GM19328 (cell line): ENCODE results near the gene AZGP1.
"Not testable (repeated sequence)": the region's sequence is repeated elsewhere in the genome, so short reads cannot be mapped to it uniquely, and the experiment has no call there.

Experiments
- ATAC-seq: cut with Tn5 transposase; IDR thresholded peaks from one replicate; pipeline ENCODE4 v1.9.1; 2021; ENCODE audit warnings: mild to moderate bottlenecking, moderate library complexity; ENCODE audit not compliant: unreplicated experiment

Gene AZGP1

DNA sequence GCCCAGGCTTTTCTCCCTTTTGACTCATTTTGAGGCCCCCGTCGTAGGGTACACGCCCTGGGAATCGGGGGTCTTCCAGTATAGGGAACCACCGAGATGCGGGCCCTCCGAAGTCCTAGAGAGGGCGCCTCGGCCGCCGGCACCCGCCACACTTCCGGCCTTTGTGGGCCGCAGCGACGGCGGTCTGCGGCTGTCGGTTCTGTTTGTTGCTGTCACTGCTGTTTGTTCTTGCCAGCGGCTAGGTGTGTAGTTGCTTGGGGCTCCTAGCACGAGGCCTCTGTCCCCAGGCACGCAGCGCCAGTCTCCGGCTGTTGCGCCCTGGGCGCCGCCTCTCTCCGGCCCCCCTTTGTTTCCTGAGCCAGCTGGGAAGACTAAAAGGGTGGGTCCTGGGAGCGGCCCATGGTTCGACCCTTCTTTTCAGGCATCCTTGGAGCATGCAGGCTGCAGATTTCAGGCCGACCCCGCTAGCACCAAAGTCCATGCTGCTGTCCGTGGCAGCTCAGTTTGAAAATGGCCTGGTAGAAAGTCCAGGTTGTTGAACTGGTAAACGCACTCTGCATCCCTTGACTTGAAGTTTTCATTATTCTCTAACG lies 21.8 kb upstream of the AZGP1 start:
- ATAC-seq = no peak

DNA sequence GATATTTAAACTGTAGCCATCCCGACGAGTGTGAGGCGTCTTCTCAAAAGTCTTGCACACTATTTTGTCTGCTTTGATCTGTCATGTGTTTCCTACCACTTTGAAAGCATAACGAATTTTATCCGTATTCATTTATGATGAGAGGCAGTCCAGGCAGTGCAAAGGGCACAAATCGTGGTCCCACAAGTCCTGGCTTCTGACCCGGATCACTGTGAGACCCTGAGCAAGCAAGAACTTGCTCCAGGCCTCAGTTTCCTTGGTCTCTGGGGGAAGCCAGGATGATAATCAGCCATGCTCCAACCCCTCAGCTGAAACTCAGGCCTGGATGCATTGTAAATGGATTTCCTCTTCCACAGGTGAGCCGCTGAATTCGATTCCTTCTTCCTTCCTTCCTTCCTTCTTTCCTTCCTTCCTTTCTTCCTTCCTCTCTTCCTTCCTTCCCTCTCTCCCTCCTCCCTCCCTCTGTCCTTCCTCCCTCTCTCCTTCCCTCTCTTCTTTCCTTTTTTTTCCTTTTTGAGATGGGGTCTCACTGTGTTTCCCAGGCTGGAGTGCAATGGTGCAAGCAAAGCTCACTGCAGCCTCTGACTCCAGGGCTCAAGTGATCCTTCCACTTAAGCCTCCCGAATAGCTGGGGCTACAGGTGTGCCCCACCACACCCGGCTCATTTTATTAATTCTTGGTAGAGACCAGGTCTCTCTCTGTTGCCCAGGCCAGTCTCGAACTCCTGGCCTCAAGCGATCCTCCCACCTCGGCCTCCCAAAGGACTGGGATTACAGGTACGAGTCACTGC lies 21.1 kb upstream of the AZGP1 start:
- ATAC-seq = no peak

DNA sequence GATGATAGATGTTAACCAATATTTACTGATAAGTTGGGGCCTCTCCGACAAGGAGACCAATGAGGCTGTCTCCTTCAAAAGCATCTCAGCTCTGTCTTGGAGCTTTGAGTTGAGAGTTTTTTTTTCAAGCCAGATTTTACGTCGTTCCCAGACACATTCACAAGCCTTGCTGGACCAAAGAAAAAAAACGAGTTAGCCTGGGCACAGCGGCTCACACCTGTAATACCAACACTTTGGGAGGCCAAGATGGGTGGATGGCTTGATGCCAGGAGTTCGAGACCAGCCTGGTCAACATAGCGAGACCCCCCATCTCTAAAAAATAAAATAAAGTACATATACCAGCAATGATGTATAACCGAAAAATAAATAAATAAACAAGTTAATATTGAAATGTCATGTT lies 19.0 kb upstream of the AZGP1 start:
- no peak for ATAC-seq

DNA sequence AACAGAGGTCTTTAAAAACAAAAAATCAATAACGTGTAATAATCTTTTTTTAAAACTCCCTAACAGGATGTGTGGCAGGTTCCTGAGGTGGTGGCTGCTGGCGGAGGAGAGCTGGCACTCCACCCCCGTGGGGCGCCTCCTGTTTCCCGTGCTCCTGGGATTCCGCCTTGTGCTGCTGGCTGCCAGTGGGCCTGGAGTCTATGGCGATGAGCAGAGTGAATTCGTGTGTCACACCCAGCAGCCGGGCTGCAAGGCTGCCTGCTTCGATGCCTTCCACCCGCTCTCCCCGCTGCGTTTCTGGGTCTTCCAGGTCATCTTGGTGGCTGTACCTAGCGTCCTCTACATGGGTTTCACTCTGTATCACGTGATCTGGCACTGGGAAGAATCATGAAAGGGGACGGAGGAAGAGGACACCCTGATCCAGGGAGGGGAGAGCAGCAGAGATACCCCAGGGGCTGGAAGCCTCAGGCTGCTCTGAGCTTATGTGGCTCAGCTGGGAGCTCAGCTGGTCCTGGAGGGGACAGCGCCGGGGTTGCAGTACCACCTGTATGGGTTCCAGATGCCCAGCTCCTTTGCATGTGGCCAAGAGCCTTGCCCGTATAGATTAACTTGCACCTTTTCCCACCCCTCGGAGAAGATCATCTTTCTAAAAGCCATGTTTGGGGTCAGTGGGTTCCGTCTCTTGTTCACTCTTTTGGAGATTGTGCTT lies 16.7 kb upstream of the AZGP1 start:
- ATAC-seq = no peak

DNA sequence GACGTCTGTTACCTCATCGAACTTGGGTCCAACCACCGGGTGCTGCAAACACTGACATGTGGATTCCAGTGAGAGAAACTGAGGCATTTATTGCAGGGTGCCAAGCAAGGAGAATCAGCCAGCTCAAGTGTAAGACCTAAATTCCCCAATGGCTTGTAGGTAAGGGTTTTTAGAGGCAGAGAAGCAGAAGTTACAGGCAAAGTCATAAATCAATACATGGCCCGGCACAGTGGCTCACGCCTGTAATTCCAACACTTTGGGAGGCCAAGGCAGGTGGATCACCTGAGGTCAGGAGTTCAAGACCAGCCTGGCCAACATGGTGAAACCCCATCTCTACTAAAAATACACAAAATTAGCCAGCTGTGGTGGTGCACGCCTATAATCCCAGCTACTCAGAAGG lies 15.7 kb upstream of the AZGP1 start:
- ATAC-seq = not testable (repeated sequence)

DNA sequence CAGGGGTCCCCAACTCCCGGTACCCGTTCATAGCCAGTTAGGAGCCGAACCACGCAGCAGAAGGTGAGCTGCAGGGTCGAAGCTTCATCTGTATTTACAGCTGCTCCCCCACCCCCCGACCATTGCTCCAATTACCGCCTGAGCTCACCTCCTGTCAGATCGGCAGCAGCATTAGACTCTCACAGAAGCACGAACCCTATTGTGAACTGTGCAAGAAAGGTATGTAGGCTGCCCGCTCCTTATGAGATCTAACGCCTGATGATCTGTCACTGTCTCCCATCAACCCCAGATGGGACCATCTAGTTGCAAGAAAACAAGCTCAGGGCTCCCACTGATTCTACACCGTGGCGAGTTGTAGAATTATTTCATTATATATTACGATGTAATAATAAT lies 14.6 kb upstream of the AZGP1 start:
- no peak for ATAC-seq

DNA sequence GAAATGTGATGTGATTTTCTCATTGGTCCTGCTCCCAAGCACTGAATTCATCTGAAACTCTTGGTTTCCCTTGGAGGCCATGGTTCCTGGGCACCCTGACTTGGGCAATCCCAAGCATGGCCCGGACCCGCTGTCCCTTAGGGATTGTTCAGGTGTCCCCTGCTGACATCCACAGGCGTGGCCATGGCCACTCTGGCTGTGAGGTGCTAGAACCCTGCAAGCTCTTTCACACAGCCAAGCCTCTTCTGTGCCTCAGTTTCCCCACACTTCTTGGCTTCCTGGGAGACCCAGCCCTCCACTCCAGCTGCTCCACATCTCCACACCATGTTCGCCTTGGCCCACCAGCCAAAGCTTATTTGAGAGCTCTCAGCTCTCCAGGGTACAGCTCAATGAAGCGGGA lies 12.0 kb upstream of the AZGP1 start:
- no peak for ATAC-seq

DNA sequence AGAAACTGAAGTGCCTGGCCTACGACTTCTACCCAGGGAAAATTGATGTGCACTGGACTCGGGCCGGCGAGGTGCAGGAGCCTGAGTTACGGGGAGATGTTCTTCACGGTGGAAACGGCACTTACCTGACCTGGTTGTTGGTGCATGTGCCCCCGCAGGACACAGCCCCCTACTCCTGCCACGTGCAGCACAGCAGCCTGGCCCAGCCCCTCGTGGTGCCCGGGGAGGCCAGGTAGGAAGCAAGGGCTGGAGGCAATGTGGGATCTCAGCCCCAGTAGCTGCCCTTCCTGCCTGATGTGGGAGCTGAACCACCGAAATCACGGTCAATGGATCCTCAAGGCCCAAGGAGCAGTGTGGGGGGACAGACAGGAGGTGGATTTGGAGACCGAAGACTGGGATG lies 11.5 kb upstream of the AZGP1 start:
- not testable (repeated sequence) for ATAC-seq

DNA sequence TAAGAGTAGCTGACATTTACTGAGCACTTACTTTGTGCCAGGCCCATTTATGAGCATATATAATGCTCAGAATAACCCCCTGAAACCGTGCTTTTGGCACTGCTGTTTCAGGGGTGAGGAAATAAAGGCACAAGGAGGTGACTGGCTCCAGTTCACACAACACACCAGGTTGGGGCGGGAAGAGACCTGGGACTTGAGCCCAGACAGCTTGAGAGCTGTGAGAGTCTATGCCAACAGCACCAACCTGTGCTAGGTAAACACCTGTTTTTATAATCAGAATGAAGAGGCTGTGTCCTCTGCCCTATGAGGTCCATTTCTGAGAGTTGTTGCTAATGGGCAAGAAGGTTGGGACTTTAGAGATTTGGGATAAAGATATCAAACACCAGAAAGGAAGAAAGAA lies 8.8 kb upstream of the AZGP1 start:
- ATAC-seq = no peak

DNA sequence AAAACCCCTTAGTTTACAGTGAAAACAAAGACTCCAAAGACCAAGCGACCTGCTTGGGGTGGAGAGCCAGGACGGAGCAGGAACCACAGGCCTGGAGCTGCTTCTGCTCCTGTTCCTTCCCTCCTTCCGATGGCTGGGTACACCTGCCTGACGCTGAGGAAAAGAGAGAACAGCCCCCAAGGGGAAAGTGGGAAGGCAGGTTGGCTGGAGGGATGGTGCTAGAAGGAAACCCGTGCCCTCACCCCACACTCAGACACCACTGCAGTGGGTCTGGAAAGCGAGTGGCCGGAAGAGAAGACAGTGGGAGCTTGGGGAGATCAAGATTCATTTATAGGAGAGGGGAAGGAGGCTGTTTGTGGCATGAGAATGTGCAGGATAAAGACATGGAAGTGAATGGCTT lies 5.2 kb upstream of the AZGP1 start:
- not testable (repeated sequence) for ATAC-seq

DNA sequence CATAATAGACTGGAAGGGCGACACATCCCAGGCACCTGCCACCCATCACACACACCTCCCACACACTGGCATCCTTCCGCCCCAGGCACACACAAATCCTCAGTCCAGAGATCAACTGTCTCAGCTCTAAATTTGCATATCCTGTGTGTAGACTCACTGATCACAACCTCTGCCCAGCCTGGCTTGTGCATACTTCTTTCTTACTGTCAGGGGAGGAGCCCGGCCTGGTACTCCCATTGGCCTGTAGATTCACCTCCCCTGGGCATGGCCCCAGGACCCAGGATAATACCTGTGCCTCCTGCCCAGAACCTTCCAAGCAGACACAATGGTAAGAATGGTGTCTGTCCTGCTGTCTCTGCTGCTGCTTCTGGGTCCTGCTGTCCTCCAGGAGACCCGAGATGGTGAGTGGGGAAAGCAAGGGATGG lies 4.6 kb upstream of the AZGP1 start:
- not testable (repeated sequence) for ATAC-seq

DNA sequence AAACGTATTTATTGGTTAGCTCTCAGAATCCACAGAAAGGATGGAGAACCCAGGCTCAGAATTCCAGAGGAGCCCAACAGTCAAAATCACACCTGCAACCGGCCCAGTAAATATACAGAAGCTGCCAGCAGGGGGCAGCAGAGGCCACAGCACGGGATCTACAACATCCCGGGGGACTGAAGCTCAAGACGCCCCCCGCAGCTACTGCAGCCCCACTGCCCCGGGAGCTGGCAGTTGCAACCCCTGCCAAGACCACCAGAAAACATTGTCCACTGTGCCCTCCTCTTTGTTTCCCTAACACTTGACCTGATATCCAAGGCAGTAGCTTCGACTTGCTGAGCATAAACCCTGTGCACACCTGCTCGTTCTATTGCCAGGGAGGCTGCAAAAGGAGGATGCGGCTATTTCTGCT lies 4.0 kb upstream of the AZGP1 start:
- not testable (repeated sequence) for ATAC-seq

DNA sequence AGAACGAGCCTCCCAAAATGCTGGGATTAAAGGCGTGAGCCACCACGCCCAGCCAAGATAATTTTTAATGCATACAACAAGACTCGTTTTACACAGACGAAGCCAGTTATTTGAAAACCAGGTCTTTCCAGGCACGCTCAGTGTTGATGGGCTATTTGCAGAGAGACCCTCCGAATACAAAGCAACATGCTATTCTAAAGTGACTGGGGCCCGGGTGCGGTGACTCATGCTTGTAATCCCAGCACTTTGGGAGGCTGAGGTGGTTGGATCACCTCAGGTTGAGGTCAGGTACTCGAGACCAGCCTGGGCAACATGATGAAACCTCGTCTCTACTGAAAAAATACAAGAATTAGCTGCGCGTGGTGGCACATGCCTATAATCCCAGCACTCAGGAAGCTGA lies 795 bp upstream of the AZGP1 start:
- no peak for ATAC-seq

DNA sequence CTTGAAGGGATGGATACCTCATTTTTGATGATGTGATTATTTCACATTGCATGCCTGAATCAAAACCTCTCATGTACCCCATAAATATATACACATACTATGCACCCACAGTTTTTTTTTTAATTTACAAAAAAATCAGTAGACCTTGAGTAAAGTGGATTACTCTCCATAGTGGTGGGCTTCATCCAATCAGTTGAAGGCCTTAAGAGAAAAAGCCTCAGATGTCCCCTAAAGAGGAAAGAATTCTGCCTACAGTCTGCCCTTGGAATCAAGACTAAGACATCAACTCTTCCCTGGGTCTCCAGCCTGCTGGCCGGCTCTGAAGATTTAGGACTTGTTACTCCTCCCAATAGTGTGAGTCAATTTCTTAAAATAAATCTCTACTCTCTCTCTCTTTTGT lies 1.1 kb downstream of the AZGP1 start:
- ATAC-seq = no peak

DNA sequence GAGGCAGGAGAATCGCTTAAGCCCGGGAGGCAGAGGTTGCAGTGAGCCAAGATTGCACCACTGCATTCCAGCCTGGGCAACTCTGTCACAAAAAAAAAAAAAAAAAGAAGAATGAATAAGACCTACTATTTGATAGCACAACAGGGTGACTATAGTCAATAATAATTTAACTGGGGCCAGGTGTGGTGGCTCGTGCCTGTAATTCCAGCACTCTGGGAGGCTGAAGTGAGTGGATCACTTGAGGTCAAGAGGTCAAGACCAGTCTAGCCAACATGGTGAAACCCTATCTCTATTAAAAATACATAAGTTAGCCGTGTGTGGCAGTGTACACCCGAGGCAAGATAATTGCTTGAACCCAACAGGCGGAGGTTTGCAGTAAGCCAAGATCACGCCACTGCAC lies 2.0 kb downstream of the AZGP1 start:
- ATAC-seq = not testable (repeated sequence)

DNA sequence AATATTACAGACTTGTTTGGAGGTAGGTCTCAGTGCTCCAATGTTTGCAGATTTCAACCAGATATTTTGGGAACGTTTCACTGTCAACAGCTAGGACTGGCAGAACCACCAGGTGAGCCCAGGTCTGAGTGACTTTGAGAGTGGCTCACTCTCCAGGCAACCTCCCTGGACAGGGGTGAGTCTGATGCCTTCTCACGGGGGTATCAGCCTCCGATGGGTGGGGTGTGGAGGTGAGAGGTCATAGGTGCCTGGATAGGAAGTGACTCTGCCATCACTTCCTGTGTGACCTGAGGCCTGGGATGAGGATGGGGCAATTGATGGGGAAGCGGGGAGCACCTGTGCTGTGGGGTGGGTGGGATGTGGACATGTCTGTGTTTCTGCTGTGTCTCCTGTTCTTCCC lies 4.6 kb downstream of the AZGP1 start:
- ATAC-seq = no peak

DNA sequence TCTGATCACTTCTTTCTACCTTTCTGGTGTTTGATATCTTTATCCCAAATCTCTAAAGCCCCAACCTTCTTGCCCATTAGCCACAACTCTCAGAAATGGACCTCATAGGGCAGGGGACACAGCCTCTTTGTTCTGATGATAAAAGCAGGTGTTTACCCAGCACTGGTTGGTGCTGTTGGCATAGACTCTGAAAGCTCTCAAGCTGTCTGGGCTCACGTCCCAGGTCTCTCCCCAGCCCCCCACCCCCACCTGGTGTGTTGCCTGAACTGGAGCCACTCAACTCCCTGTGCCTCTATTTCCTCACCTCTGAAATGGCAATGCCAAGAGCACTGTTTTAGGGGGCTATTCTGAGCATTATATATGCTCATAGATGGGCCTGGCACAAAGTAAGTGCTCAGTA lies 6.0 kb downstream of the AZGP1 start:
- ATAC-seq = not testable (repeated sequence)

DNA sequence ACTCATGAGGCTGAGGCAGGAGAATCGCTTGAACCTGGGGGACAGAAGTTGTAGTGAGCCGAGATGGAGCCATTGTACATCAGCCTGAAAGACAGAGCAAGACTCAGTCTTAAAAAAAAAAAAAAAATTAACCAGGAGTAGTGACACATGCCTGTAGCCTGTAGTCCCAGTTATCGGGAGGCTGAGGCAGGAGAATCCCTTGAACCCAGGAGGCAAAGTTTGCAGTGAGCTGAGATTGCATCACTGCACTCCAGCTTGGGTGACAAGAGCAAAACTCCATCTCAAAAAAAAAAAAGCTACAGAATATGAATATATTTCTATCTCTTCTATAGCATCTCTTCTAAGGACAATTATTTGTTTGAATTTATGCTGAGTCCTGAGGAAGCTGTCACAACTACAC lies 6.5 kb downstream of the AZGP1 start:
- ATAC-seq = no peak

DNA sequence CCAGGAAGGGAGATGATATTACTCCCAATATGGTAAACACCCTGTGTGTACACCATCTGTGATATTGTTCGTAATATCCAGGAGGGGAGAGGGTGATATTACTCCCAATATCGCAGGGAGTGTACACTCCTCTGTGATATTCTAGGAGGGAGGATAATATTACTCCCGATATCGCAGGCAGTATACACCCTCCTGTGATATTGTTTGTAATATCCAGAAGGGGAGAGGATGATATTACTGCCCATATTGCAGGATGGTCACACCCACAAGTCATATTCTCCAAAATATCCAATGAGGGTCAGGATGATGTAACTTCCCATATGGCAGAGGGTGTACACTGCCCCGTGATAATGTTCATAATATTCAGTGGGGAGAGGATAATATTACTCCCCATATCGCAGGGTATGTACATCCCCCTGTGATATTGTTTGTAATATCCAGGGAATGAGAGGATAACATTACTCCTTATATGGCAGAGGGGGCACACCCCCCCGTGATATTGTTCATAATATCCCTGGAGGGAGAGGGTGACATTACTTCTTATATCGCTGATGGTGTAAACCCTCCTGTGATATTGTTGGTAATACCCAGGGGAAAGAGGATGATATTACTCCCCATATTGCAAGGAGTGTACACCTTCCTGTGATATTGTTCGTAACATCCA lies 17.1 kb downstream of the AZGP1 start:
- no peak for ATAC-seq

DNA sequence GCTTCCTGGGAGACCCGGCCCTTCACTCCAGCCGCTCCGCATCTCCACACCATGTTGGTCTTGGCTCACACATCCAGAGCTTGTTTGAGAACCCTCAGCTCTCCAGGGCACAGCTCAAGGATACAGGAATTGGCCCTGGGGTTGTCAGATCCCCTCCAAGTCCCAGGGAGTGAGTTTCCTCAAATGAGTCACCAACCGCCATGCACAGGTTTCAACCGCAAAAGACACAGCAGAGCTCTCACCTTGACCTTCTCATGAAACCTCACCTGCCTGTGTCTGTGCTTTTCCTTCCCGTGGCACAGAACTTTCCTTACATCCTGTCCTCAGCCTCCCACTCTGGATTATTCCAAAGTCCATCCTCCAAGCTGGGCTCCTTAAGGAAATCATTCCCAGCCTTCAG lies 20.6 kb downstream of the AZGP1 start:
- no peak for ATAC-seq

DNA sequence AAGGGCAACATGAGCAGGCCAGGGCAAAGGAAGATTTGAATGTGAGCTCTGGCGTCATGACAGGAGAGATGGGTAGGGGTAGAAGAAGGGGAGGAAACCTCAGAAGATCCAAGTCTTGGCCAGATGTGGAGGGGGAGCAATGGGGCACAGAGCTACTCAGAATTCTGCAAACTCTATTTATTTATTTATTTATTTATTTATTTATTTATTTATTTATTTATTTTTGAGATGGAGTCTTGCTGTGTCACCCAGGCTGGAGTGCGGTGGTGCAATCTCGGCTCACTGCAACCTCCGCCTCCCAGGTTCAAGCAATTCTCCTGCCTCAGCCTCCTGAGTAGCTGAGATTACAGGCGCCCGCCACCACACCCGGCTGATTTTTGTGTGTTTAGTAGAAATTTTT lies 21.2 kb downstream of the AZGP1 start:
- ATAC-seq = not testable (repeated sequence)

DNA sequence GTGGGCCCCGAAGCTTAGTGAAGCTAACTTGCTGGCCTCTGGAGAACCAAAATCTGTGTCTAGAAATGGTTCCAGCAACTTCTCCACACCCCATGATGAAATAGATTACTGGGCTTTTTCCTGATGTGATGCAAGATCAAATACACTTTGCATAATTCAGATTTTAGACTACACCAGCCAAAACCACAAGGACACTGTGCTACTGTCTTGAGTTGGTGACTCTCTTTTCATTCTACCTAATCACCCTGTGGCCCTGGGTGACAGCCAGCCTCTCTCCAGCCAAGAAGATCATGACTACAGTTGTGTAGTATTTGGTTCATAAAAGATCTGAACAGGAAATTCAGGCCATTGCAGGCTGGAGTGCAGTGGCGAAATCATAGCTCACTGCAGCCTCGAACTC lies 22.2 kb downstream of the AZGP1 start:
- ATAC-seq = no peak
